ENCODE data around the gene KAT6B. TPM values are rescaled to one million over a fixed set of nuclear protein-coding genes. Genes with fewer than 3 reads are reported as not detected.

KAT6B gene
- total RNA-seq, 1 experiment from 2014 or later, result 4.9 TPM

DNA sequence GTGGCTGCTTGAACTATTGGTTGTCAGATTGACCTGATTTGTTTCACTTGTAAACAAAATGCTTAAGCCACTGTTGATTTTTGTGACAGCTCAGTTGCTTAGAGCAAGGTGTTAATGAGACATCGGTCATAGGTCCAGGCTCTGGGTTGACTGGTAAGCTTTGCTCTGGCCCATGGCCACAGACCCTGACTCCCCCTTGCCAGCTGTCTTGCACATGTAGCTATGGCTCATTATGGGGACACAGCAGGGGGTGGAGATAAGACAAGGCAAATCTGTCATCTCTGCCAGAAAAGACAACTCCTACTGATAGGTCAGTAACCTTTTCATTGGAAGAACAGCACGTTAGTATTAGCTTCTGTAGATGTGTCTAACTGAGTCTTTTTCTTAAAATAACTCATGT lies 95.3 kb downstream of the KAT6B start:
- DNase-seq (ENCODE audit: low read depth), result peak; percentile 54

DNA sequence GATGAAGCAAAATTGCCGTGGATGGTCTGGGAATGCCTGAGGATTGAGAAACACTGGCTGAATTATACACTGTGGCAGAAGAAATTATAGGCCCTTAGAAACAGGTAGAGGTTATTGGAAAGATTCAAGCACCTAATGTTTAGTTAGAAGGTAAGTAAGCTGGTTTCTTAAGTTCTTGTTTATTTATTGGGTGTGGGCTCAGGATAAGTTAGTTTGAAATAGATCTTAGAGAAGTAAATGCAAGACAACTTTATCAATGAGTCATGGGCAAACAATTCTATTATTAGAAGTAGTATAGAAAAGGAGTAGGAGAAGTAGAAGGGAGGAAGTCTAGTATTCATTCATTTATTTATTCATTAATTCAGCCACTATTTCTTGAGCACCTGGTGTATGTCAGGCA lies 96.5 kb downstream of the KAT6B start:
- no peak for DNase-seq (ENCODE audit: low read depth)

DNA sequence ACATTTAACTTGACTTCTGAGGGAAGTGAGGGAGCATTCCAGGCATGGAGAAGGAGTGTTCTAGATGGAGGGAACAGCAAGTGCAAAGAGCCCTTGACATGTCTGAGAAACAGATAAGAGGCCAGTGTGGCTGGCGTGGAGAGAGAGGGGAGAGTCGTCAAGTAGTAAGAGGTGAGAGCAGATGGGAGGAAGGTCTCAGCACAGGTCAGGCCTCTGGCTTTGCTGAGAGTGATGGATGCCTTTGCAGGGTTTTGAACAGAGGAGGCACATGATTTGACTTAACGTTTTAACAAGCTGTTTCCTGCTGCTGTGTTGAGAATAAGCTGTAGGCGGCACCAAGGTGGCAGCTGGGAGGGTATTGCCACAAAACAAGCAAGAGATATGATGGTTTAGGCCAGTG lies 97.2 kb downstream of the KAT6B start:
- DNase-seq (ENCODE audit: low read depth), result peak; percentile 40

DNA sequence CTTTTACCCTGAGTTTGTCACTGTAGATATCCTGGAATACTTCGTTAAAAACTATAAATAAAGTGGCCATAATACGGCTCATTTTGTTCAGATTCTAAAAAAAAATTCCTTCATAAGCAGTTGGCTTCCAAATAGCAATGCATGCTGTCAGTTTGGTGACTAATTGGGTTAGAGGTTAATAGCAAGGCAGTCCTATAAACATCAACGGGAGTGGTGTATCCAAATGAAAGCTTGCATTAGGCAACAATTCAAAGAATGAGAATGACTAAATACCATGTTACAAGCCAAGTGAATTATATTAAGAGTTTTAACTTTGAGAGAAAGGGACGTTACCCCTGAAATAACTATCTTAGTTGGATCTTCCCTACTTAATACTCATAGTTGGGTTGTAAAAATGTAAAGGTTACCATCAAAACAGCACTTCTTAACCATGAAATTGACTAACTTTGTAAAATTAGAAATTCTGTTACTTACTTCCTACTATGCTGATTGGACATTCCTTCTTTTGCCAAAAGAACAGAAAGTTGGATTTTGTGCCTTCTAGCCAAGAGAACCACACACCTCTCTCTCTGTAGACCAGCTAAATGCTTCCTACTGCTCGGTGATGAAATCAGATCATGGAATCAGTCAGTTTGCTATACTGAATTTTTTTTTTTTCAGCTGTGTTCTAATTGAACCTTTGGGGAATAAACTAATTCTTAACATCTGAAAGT lies 98.0 kb downstream of the KAT6B start:
- peak; percentile 79 for DNase-seq (ENCODE audit: low read depth)

DNA sequence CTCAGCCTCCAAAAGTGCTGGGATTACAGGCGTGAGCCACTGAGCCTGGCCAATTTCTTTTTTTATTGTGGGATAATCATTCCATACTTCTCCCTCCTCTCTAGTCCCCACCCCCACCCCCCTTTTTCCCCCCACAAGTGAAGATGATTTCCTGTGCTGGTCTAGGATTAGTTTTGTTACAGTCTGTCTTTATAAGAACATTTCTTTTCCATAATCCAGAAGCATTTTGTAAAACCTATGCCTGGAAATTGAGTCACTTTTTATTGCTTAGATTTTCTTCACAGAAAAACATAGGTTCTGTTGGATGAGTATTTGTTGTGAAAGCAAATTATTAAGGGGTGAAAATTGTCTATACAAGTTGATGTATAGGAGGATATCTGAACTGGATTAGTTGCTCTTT lies 98.9 kb downstream of the KAT6B start:
- DNase-seq (ENCODE audit: low read depth), result no peak

DNA sequence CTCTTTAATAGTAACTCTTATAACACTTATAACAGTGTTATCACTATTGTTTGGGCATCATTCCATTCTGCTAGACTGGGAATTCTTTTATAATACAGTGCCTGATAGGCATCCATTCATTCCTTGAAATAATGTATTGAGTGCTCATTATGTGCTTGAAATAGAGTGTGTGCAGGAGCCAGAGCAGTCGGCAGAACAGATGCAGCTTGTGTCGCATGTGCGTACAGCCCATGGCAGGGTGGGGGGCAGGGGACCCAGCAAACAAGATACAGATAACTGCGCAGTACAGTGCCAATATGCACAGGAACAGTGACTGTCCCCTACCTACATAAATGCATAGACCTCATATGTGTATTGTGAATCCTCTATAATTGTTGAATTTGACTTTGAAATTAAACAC lies 99.3 kb downstream of the KAT6B start:
- DNase-seq (ENCODE audit: low read depth), result no peak

DNA sequence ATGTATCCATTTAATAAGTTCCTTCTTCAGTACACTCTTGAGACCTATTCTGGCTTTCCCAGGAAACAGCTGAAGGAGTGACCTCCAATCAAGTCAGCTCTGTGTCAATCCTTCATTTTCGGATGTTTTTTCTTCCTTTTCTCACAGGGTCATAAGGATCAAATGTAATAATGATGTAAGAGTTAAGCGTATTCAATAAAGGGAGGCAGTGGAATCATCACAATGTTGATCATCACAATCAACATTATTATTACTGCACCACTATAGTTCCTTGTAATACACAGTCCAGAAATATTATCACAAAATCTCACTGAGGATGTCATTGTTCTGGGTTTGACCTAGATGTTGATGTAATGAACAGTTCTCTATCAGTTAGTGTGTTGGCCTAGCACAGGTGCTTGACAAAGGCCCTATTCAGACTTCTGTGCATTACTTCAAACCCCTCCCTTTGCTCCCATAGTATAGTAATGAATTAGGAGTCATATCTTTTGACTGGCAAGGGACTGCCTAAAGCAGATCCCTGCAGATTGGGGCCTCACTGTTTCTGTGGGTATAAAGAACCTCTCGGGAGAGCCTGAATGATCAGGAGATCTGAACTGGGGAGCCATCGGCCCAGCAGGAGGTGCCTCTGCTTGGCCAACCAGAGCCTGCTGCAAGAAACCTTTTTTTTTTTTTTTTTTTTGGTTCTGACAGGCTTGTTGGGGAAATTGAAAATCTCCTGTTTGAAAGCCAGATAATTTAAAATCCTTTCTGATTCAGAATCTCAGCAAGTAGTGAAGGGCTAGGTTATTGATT lies 100.6 kb downstream of the KAT6B start:
- no peak for DNase-seq (ENCODE audit: low read depth)

DNA sequence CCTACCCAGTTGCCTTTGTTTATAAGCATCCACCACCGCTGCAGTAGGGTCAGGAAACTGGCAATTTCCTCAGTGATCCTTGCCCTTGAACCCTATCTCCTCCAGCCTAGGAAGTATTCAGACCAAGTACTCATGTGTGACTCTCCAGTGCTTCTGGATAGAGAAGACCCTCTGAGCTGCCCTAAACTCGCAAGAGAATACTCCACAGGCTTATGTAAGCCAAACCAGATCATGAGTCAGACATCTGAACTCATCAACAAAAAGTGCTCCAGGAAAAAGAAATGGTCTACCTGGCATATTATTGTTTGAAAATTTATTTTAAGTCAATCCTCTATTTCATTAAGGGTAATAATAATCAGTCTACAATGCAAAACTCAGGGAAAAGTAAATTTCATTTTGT lies 101.3 kb downstream of the KAT6B start:
- DNase-seq (ENCODE audit: low read depth), result peak; percentile 15

DNA sequence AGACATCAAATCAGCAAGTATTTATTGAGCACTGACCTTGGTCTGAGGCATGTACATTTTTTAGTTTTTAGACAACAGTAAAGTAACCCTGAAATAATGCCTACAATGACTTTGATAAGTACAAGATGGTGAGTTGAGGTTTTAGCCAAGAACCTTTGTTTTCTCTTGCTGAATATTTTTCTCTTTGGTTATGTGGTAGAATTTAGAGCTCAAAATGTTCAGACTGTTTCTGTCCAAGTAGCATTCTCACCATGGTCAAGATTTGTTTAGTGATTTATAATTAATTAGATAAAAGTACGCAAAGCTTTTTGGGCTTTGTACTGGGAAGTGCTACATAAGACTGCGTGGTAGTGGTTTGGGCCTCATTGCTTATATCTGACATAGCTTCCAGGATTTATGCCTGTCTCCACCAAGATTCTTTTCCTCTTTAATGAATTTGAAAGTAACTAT lies 102.4 kb downstream of the KAT6B start:
- DNase-seq (ENCODE audit: low read depth), result no peak

DNA sequence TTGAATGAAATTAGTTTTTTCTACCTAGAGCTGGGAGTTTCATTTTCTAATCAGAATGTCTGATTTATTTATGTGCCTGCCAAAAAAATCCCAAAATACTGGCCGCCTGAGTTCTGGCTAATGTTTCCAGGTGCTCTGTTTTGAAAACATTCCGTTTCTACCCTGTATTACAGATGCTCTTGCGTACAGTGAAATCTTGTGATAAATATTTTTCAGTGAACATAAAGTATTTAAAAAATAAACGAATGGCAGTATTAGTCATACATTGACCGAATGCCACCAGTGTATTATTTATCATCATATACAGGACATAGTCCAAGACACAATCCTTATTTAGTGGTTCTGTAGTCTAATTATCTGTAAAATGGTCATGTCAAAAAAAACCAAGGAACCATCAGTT lies 102.8 kb downstream of the KAT6B start:
- DNase-seq (ENCODE audit: low read depth), result no peak

DNA sequence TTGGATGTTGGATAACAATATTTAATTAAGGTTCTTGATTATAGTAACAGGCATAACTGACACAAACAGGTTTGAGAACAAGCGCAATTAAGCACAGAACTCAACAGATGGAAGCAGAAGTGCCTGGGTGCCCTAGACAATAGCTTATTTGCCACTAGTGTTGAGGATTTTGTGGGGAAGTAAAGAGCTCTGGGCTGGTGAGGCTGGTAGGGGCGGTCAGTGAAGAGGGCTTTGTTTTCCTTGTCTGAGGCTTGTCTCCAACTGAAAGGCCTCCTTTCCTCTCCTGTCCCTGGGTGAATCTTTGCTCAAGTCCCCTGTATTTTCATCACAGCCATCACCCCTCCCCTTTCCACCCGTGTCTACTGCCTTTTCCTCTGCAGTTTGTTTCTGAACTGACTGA lies 104.6 kb downstream of the KAT6B start:
- DNase-seq (ENCODE audit: low read depth), result no peak

DNA sequence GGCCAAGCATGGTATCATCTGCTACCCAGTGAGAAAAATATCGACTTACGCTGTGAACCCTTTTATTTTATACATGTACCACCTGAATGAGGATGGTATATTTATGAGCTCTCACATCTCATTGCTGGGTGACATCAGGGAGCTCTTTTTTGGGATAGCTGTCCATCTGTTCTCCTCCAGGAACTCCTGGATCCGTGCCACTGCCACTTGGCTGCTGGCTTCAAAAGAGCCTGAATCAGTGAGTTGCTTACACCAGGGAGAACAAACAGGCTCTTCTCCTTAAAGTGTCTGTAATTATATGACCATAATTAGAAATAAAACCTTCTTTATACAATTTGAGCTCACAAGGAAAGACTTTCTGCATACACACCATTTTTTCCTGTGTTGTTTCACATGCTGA lies 106.2 kb downstream of the KAT6B start:
- DNase-seq (ENCODE audit: low read depth), result no peak

DNA sequence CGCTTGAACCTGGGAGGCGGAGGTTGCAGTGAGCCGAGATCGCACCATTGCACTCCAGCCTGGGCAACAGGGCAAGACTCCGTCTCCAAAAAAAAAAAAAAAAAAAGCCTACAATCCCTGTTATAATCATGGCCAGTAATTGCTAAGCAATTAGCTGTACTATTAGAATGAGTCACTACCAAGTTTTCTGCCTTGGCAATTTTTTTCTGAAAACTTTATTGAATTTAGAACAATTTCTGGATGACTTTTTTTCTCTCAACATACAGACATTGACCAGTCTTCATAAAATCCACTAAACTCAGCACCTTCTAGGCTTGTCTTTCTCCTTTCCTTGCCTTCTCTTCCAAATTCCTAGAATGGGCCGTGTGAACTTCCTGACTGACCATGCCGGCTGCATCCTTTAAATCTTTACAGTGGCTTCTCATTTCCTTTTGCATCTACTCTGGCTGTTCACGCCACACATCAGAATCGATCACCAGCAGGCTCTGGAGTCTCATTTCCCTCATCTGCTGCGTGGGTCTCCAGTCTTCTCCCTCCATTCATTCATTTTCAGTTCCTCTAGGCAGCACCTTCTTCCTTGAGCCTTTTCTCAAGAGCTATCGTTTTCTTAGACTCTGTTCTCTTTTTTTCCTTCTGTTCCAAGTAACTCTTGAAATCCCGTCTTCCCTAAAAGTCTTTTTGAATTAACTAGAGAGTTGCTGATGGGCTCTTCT lies 107.9 kb downstream of the KAT6B start:
- no peak for DNase-seq (ENCODE audit: low read depth)

DNA sequence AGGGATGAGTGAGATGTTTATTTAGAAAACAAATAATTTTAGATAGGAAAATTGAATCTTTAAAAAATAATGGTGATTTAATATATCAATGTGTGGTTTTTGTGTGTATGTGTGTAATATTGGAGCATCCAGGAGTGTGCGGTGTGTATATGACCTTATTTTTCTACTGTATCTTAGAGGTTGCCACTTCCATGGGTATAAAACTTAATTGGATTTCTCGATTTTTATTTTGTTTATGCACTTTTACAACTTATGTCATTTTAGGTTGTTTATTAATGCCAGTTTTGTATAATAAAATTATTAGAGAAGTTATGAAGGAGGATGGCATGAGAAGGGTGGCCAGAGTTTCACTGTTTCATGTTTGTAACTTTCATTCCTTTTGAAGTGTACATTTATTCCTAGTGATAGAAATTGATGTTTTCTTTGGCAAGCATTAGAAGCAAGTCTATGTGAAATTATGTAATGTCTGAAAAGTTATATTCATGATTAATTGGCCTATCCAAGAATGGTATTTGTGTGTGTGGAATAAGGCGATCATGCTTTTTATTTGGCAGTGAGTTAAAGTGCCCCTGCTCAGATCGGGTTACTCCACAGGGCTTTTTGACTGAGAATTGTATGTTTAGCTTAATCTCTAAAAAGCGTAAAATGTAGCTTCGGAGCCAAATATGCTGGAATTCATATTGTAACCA lies 110.3 kb downstream of the KAT6B start:
- DNase-seq (ENCODE audit: low read depth), result no peak

DNA sequence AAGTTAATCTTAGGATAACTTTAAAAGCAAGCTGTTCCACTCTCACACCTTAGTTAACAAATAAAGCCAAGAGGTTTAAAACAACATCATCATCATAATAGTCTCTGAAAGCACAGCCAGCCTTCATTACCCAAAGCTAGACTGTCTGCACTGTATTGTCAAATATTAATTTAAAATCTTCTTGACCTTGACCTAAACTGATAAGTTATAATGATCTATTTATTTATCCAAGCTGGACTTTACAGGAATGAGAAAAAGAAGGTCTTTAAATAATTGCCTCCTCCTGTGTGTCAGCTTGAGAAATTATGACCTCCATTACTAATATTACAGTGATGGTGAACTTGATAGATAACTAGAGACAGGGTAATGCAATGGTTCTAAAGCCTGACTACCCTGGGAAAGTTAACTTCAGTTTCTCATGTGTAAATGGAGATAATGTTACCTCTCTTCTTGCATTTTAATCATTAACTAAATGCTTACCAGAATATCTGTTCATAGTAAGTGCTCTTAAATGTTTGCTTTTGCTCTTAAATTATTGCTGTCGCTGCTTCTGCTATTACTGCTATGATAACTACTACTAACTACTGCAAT lies 111.0 kb downstream of the KAT6B start:
- no peak for DNase-seq (ENCODE audit: low read depth)

DNA sequence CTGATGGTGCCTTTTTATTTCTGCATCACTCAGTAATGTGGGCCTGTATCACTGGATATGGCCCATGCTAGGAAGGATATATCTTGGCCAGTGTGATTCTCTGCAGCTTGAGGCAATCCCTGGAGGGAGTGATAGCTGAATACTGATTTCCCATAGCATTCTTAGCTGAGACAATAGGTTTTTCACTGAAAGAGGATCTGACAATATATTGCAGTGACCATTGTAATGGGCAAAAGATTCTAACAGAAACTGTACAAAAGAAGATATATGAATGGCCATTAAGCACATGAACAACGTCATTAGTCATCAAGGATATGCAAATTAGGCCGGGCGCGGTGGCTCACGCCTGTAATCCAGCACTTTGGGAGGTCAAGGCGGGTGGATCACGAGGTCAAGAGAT lies 117.8 kb downstream of the KAT6B start:
- DNase-seq (ENCODE audit: low read depth), result no peak

DNA sequence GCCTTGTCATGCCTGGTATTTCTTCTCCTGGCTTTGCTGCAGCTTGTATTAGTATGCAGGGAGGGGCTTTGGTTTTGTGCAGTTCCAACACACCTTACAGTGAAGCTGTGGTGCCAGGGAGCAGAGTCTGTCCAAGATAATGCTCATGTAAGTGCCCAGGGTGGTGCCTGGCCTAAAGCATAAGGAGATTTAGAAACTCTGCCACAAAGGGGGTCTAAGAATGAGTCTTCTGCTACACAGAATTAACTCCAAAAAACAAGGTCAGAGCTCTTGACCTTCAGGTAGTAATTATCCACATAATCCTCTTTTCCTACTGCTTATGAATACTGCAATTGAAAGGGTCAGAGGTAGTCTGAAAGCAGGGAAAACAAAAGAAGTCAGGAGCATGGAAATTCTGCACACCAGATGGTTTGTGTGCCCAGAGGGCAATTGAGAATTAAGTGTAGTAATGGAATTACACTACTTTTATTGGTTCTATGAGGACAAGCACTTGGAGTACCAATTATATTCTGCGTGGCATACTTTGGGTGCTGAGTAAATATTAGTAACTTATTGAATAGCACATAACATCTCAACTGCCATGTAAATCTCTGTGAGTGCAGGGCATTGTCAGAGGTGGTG lies 121.5 kb downstream of the KAT6B start:
- no peak for DNase-seq (ENCODE audit: low read depth)

DNA sequence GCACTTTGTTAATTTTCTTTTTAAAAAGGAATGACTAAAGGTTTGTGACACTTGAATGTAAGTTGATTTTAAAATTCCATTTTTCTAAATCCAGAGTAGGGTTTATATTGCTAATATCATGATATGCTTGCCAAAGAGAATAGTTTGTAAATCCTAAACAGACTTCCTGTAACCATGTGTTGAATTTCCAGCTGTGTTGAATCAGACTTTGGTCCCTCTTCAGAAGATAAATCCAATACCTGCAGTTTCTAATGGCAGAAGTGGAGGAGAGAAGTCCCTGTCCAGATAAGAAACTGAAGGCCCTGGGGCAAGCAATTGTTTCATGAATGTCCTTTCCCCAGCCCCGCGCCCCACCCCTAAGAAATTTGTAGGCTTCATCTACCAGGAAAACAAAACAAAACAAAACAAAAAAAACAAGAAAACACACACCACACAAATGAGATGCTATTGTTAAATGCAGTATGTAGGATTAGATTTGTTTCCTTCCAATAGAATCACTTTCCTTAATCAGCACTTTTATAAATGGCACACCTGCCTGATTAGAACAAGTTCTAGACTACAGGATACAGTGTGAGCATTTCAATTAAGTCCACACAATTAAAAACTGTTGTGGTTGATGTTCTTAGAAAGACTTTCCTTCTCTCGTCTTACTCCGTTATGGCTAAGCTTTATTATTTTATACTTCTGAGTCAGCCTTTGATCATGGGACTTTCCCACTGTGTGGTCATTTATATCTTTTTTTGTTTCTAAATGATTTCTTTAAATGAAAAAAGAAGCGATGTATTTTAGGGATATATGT lies 122.8 kb downstream of the KAT6B start:
- DNase-seq (ENCODE audit: low read depth), result peak; percentile 9

DNA sequence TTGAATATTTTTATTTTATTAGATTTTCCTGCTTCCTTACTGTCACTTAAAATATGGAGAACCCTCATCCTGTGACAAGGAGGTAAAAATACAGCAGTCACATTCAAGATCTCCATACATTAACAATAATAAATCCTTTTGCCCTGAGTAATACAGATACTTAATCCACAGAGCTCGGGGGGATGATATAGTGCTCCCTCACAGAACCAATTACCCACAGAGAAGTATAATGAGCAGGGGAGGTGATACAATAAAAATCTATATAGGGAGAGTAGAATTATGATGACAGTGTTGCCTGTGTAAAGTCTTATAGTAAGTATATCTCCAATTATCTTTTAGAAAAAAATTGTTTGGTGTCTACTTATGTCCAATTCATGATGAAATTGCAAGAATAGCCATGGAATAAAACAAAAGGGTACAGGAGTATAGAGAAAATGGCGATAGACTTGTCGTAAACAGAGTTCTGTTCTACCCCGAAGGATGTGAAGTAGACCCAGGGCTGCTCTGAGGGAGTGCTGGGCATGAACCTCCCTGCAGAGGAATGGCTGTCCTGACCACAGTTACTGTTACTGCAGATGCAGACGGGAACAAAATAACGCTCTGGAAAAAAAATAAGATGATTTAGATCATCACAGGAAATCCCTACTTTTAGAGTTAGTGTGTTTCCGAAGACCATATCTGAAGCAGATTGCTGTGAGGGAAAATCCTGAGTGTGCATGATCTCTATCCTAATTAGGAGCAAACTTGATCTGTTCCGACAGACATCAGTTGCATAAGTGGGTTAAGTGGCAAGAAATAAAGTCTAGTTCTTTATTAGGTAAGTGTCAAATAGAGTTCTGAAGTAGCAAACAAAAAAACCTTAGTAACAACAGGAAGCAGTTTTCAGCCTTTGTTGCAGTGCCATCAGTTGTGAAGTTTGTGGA lies 123.7 kb downstream of the KAT6B start:
- peak; percentile 11 for DNase-seq (ENCODE audit: low read depth)
